DOHH2 (cell line): ENCODE data around the gene RNF213.

Source experiments
- EZH2phosphoT487 ChIP-seq: fragments of 200-600 bp; sonication (generic); IDR thresholded peaks from 2 replicates; pipeline ENCODE4 v1.6.1; 2017; ENCODE audit warnings: borderline replicate concordance, mild to moderate bottlenecking, antibody characterized with exemption, low read length, moderate library complexity, mixed read lengths
- TF ChIP-seq, protein P1 (sequence below): fragments of 200-600 bp; sonication (generic); IDR thresholded peaks from one replicate; pipeline ENCODE4 v1.5.1; 2014; ENCODE audit warnings: antibody characterized with exemption, mild to moderate bottlenecking, low read depth, low read length; ENCODE audit not compliant: poor library complexity, severe bottlenecking

DNA sequence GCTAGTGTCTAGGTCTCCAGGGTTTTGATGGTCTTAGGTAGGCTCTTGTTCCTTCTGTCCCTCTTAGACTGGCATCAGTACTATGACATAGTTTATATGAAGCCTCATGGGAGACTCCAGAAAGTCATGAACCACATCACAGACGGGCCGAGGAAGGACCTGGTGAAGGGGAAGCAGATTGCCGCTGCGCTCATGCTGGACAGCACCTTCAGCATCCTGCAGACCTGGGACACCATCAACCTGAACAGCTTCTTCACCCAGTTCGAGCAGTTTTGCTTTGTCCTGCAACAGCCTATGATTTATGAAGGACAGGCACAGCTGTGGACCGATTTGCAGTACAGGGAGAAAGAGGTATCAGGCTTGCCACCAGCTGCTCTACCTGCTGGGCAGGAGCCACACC, 34.0 kb downstream of the RNF213 start:
- TF ChIP-seq, protein P1, sequence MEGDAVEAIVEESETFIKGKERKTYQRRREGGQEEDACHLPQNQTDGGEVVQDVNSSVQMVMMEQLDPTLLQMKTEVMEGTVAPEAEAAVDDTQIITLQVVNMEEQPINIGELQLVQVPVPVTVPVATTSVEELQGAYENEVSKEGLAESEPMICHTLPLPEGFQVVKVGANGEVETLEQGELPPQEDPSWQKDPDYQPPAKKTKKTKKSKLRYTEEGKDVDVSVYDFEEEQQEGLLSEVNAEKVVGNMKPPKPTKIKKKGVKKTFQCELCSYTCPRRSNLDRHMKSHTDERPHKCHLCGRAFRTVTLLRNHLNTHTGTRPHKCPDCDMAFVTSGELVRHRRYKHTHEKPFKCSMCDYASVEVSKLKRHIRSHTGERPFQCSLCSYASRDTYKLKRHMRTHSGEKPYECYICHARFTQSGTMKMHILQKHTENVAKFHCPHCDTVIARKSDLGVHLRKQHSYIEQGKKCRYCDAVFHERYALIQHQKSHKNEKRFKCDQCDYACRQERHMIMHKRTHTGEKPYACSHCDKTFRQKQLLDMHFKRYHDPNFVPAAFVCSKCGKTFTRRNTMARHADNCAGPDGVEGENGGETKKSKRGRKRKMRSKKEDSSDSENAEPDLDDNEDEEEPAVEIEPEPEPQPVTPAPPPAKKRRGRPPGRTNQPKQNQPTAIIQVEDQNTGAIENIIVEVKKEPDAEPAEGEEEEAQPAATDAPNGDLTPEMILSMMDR: no peak
- no peak for TF ChIP-seq EZH2phosphoT487
